ENCODE results near the gene ATP2B2. TPM values are rescaled to one million over a fixed set of nuclear protein-coding genes. Genes with fewer than 3 reads are reported as not detected.

ATP2B2 gene
- total RNA-seq, 2 donors from 2014 or later, result 0.07 to 0.11 TPM

GRCh38 chr3:10280177-10280529, 225.2 kb downstream of the ATP2B2 start:
- H3K36me3 ChIP-seq, result no peaks in the 10 kb centered on the region
- DNase-seq, result no peak
- no peak overlapping the region for H3K4me3 ChIP-seq
- no peaks in the 10 kb centered on the region for H3K4me1 ChIP-seq
- H3K27ac ChIP-seq, result no peak overlapping the region
- no peaks in the 10 kb centered on the region for H3K9me3 ChIP-seq
- no peaks in the 10 kb centered on the region for H3K27me3 ChIP-seq
- intact Hi-C loops (cut with DNase I), result no loop called here
- H3K9ac ChIP-seq (ENCODE audit: low read depth in 2 of 2, low read length in 2 of 2), result no peak overlapping the region
- TF ChIP-seq CTCF (IDR thresholded peaks at IDR 0.05), result no peak

DNA sequence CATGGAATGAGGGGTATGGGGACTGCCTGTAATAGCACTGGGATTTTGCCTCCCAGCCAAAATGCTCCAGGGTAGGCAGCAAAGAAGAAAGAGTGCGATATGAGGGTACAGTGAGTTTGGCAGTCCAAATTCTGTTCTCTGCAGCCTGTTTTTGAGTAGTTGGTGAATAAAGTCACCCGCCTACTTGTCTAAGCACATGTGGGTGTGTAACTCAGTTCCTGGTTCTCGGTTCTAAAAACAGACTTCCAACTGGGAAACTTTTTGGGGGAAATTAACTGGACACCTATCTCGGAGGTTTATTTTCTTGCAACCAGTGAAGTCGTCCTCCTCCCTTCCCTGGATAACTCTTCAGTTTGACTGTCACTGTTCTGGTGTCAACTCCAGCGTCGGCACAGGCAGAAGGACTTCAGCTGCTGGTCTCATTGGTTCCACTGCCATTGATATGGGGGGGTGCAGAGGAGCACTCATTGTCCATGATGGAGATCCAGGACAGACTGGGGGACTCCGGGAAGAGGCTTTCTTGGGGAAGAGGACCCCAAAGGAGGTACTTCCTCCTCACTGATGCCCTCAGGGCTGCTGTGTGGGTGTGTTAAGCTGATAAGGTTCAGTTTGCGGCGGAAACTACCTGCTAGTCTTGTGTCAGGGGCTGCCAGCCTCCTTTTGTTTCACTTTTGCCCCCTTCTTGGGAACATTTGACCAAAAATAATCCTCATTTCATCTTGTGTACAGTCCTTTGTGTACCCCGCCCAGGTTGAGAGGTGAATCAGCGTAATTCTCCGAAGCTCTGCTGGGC, 225.8 kb downstream of the ATP2B2 start:
- no peak for TF ChIP-seq CTCF (IDR thresholded peaks at IDR 0.05)
- Histone ChIP-seq H3K9ac (ENCODE audit: low read depth in 2 of 2, low read length in 2 of 2) (no peak overlapping the region), H3K27me3 (no peaks in the 10 kb centered on the region), H3K9me3 (no peaks in the 10 kb centered on the region), H3K36me3 (no peaks in the 10 kb centered on the region), H3K4me3 (no peak overlapping the region), H3K27ac (no peak overlapping the region), H3K4me1 (no peaks in the 10 kb centered on the region)
- intact Hi-C loops (cut with DNase I), result no loop called here
- no peak for DNase-seq

DNA sequence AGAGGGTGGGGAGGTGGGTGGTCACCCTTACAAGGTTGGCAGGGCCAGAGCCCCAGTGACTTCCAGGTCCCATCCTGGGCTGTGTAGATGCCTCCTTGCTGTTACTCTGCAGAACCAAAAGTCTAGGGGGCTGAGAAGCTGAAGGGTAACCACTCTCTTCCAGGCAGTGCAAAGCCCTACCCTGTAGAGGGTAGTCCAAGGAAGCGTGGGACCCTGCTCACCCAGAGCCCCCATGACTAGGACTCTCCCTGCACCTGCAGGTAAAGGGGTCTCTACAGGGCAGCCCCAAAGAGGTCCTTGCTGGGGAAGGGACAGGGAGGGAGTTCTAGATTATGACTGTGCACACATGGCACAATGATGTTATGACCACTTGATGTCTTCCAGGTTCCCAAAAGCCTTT, 226.9 kb downstream of the ATP2B2 start:
- Histone ChIP-seq H3K4me3 (no peak overlapping the region), H3K9me3 (no peaks in the 10 kb centered on the region), H3K4me1 (no peaks in the 10 kb centered on the region), H3K27me3 (no peaks in the 10 kb centered on the region), H3K36me3 (no peaks in the 10 kb centered on the region), H3K27ac (no peak overlapping the region), H3K9ac (ENCODE audit: low read depth in 2 of 2, low read length in 2 of 2) (no peak overlapping the region)
- DNase-seq, result no peak
- intact Hi-C loops (cut with DNase I), result no loop called here
- no peak for TF ChIP-seq CTCF (IDR thresholded peaks at IDR 0.05)

GRCh38 chr3:10277115-10277625, 228.2 kb downstream of the ATP2B2 start:
- H3K27ac ChIP-seq, result no peak overlapping the region
- intact Hi-C loops (cut with DNase I), result no loop called here
- H3K27me3 ChIP-seq, result no peaks in the 10 kb centered on the region
- DNase-seq, result no peak
- no peak for TF ChIP-seq CTCF (IDR thresholded peaks at IDR 0.05)
- H3K9me3 ChIP-seq, result no peaks in the 10 kb centered on the region
- no peak overlapping the region for H3K4me3 ChIP-seq
- no peak overlapping the region for H3K9ac ChIP-seq (ENCODE audit: low read depth in 2 of 2, low read length in 2 of 2)
- no peaks in the 10 kb centered on the region for H3K36me3 ChIP-seq
- H3K4me1 ChIP-seq, result no peaks in the 10 kb centered on the region

- Histone ChIP-seq H3K9me3 (no peaks in the 10 kb centered on the region), H3K36me3 (peaks cover 14% of the 10 kb centered on the region), H3K27me3 (no peaks in the 10 kb centered on the region), H3K4me3 (no peak overlapping the region), H3K27ac (no peak overlapping the region), H3K9ac (ENCODE audit: low read depth in 2 of 2, low read length in 2 of 2) (no peak overlapping the region), H3K4me1 (no peaks in the 10 kb centered on the region)
- TF ChIP-seq CTCF (IDR thresholded peaks at IDR 0.05), result no peak
- intact Hi-C loops (cut with DNase I), result no loop called here
- no peak for DNase-seq
Observed at GRCh38 chr3:10274601-10275000, 230.8 kb downstream of the ATP2B2 start.

Small RNA genes within 50 kb of the gene (microRNA-seq; reads per million reads assigned to microRNA genes)
- gene MIR378B, result not detected
- not detected for gene MIR885

Other genes with a start within 250 kb of the ATP2B2 start
- 1 to 10 TPM in 1 of 2 donors, under 1 TPM in 1; 0.67 to 1.1 TPM for gene GHRL, start 212.6 kb downstream of the ATP2B2 start, total RNA-seq
- 100 to 1,000 TPM; 119 to 168 TPM for gene SEC13, start 184.5 kb downstream of the ATP2B2 start, total RNA-seq